Ascending aorta (tissue), 2 donors: Measurements from ENCODE around the gene OBP2A. TPM values are rescaled to one million over a fixed set of nuclear protein-coding genes. Genes with fewer than 3 reads are reported as not detected.

ENCODE experiments used
- DNase-seq, 2 donors: peaks; one replicate each; pipeline ENCODE4 v3.0.0-alpha.2; 2019; ENCODE audit warnings: low spot score in 2 of 2
- H3K27ac ChIP-seq, 2 donors: fragments of 200-600 bp; sonication (generic); one replicate each; pipeline ENCODE4 v1.5.1; 2016 to 2017; ENCODE audit warnings: mild to moderate bottlenecking in 1 of 2
- H3K27me3 ChIP-seq: fragments of 200-600 bp; sonication (generic); one replicate; pipeline ENCODE4 v1.5.1; 2017
- H3K36me3 ChIP-seq, 2 donors: fragments of 200-600 bp; sonication (generic); one replicate each; pipeline ENCODE4 v1.5.1; 2016
- H3K4me1 ChIP-seq, 2 donors: fragments of 200-600 bp; sonication (generic); one replicate each; pipeline ENCODE4 v1.5.1; 2016 to 2017; ENCODE audit warnings: mild to moderate bottlenecking in 1 of 2
- H3K4me3 ChIP-seq, 2 donors: fragments of 200-600 bp; sonication (generic); one replicate each; pipeline ENCODE4 v1.5.1; 2016 to 2017; ENCODE audit warnings: mild to moderate bottlenecking in 1 of 2
- H3K9me3 ChIP-seq, 2 donors: fragments of 200-600 bp; sonication (generic); one replicate each; pipeline ENCODE4 v1.5.1; 2016
- intact Hi-C: fragments of 100-400 bp; cut with DNase I; formaldehyde crosslinking; loops from one replicate; pipeline ENCODE4 v1.15.1; 2023
- total RNA-seq: library from RNA; depleted of rRNA; stranded (reverse); fragments of >200 nt; gene quantifications from one replicate; pipeline ENCODE4 v1.1.0, GENCODE V29; 2016
- TF ChIP-seq, protein P1 (sequence below), 3 experiments: fragments of 200-600 bp in 2 of 3; fragments of 450-650 bp in 1 of 3; sonication (generic) in 2 of 3; IDR thresholded peaks; one replicate each; pipeline ENCODE4 v1.5.1; 2016 to 2019; ENCODE audit warnings: antibody characterized with exemption in 3 of 3, mild to moderate bottlenecking in 1 of 3, moderate library complexity in 1 of 3

Gene OBP2A
- total RNA-seq, 1 donor from 2014 or later, result not detected

GRCh38 chr9:135501261-135502167 is 44.4 kb upstream of the OBP2A start:
- H3K4me3 ChIP-seq, result peak overlapping the region; percentile 73 to 75
- intact Hi-C loops, result no loop called here

GRCh38 chr9:135502168-135502872 is 43.6 kb upstream of the OBP2A start:
- Histone ChIP-seq H3K36me3 (peaks cover 26 to 31% of the 10 kb centered on the region in 2 donors), H3K27me3 (no peaks in the 10 kb centered on the region), H3K27ac (no peak overlapping the region), H3K4me1 (peaks cover 12 to 17% of the 10 kb centered on the region in 2 donors), H3K4me3 (peak overlapping the region in 1 of 2 donors; percentile 75), H3K9me3 (no peaks in the 10 kb centered on the region)
- intact Hi-C loops, result no loop called here
- DNase-seq, result no peak
- TF ChIP-seq, protein P1, sequence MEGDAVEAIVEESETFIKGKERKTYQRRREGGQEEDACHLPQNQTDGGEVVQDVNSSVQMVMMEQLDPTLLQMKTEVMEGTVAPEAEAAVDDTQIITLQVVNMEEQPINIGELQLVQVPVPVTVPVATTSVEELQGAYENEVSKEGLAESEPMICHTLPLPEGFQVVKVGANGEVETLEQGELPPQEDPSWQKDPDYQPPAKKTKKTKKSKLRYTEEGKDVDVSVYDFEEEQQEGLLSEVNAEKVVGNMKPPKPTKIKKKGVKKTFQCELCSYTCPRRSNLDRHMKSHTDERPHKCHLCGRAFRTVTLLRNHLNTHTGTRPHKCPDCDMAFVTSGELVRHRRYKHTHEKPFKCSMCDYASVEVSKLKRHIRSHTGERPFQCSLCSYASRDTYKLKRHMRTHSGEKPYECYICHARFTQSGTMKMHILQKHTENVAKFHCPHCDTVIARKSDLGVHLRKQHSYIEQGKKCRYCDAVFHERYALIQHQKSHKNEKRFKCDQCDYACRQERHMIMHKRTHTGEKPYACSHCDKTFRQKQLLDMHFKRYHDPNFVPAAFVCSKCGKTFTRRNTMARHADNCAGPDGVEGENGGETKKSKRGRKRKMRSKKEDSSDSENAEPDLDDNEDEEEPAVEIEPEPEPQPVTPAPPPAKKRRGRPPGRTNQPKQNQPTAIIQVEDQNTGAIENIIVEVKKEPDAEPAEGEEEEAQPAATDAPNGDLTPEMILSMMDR (IDR thresholded peaks at IDR 0.05), result no peak

More at GRCh38 chr9:135501261-135502167, 44.4 kb upstream of the OBP2A start:
- H3K9me3 ChIP-seq, result no peaks in the 10 kb centered on the region
- peaks cover 26 to 31% of the 10 kb centered on the region in 2 donors for H3K36me3 ChIP-seq
- no peak for DNase-seq
- no peaks in the 10 kb centered on the region for H3K27me3 ChIP-seq
- peak overlapping the region; percentile 69 to 75 for H3K27ac ChIP-seq
- TF ChIP-seq, protein P1 (IDR thresholded peaks at IDR 0.05), result no peak
- H3K4me1 ChIP-seq, result peaks cover 12 to 17% of the 10 kb centered on the region in 2 donors

DNA sequence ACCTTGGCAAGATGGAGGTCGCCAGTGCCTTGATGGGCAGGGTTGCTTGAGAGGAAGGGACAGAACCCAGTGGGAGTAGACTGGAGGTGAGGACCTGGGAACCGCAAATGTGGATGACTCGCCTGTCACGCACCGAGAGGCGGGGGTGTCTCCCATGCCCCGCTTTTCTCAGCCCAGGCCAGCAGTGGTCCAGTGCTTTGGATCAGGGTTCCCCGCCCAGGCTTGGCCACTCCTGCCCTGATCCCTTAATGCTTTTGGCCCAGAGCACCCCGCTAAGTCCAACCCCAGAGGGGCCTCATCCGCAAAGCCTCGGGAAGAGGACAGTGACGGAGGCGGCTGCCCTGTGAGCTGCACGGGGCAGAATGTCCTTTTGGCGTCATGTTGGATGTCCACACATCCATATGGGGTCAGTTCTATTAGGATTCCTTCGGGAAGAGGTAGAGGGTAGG is 43.0 kb upstream of the OBP2A start:
- TF ChIP-seq, protein P1 (IDR thresholded peaks at IDR 0.05), result no peak
- H3K27me3 ChIP-seq, result no peaks in the 10 kb centered on the region
- intact Hi-C loops, result no loop called here

GRCh38 chr9:135503371-135504261 is 42.3 kb upstream of the OBP2A start:
- Histone ChIP-seq H3K9me3 (no peaks in the 10 kb centered on the region), H3K4me1 (peaks cover 12 to 17% of the 10 kb centered on the region in 2 donors), H3K4me3 (no peak overlapping the region), H3K36me3 (peaks cover 26 to 31% of the 10 kb centered on the region in 2 donors), H3K27ac (no peak overlapping the region), H3K27me3 (no peaks in the 10 kb centered on the region)
- no peak for DNase-seq
- intact Hi-C loops, result no loop called here
- TF ChIP-seq, protein P1 (IDR thresholded peaks at IDR 0.05), result no peak

More for the DNA sequence above, 43.0 kb upstream of the OBP2A start:
- DNase-seq, result no peak
- no peak overlapping the region for H3K4me3 ChIP-seq
- peaks cover 26 to 31% of the 10 kb centered on the region in 2 donors for H3K36me3 ChIP-seq
- no peaks in the 10 kb centered on the region for H3K9me3 ChIP-seq
- no peak overlapping the region for H3K27ac ChIP-seq
- H3K4me1 ChIP-seq, result peaks cover 12 to 17% of the 10 kb centered on the region in 2 donors
